Spinal cord (tissue), 10 donors: ENCODE results near the gene ZNF30. TPM values are rescaled to one million over a fixed set of nuclear protein-coding genes. Genes with fewer than 3 reads are reported as not detected.
"Not testable (repeated sequence)": the region's sequence is repeated elsewhere in the genome, so short reads cannot be mapped to it uniquely, and the experiment has no call there.

ENCODE experiments used
- DNase-seq, 6 donors: peaks; one replicate each; pipeline versions ENCODE4 v3.0.0 to v3.0.0-alpha.2; 2013 to 2015; ENCODE audit warnings: low spot score in 6 of 6, low read depth in 4 of 6
- H3K27ac ChIP-seq: one replicate; pipeline ENCODE4 v1.5.1; 2013; ENCODE audit warnings: low read depth, low read length, control low read depth
- H3K27me3 ChIP-seq: one replicate; pipeline ENCODE4 v1.6.1; 2013; ENCODE audit warnings: low read length; ENCODE audit not compliant: control insufficient read depth, insufficient read depth
- H3K36me3 ChIP-seq: one replicate; pipeline ENCODE4 v1.6.1; 2013; ENCODE audit warnings: low read length; ENCODE audit not compliant: control insufficient read depth, insufficient read depth
- H3K4me1 ChIP-seq: one replicate; pipeline ENCODE4 v1.6.1; 2013; ENCODE audit warnings: low read length; ENCODE audit not compliant: control insufficient read depth, insufficient read depth
- H3K4me3 ChIP-seq: one replicate; pipeline ENCODE4 v1.5.1; 2013; ENCODE audit warnings: low read depth, low read length, control low read depth
- H3K9me3 ChIP-seq: one replicate; pipeline ENCODE4 v1.6.1; 2013; ENCODE audit warnings: low read length; ENCODE audit not compliant: control insufficient read depth, insufficient read depth
- WGBS: methylation state at CpG from one replicate; pipeline ENCODE4 v1.1.5; 2013; ENCODE audit warnings: missing lambda C conversion rate; ENCODE audit not compliant: insufficient coverage; 5-methylcytosine and 5-hydroxymethylcytosine counted together
- polyA plus RNA-seq, 2 donors: library from polyadenylated mRNA; unstranded; fragments of 120-200 nt; gene quantifications; one replicate each; pipeline ENCODE4 v1.2.1, GENCODE V29; 2013; ENCODE audit not compliant: insufficient read length in 2 of 2
- total RNA-seq, 2 donors: library from RNA; depleted of rRNA in 1 of 2; stranded (reverse); fragments of 120-200 nt in 1 of 2; fragments of >200 nt in 1 of 2; gene quantifications; one replicate each; pipeline versions ENCODE4 v1.2.3 to v1.2.4, GENCODE V29; 2013 to 2014
- donor health status: healthy.

The ZNF30 gene
- total and polyA plus RNA-seq, 4 donors, result 7.5 to 11.7 (median 9.6) TPM

GRCh38 chr19:34918190-34918589 is 8.5 kb upstream of the ZNF30 start:
- 86% methylated on average over 2 of the region's 2 CpGs for WGBS
- Histone ChIP-seq H3K36me3 (no peaks in the 10 kb centered on the region), H3K9me3 (no peaks in the 10 kb centered on the region), H3K4me3 (no peak overlapping the region), H3K27me3 (no peaks in the 10 kb centered on the region), H3K4me1 (no peaks in the 10 kb centered on the region), H3K27ac (no peak overlapping the region)
- DNase-seq, result no peak

- WGBS, result 86% methylated on average over 2 of the region's 8 CpGs
- not testable (repeated sequence) for H3K9me3 ChIP-seq, H3K27ac ChIP-seq
Observed at GRCh38 chr19:34920090-34920786, 6.5 kb upstream of the ZNF30 start.

GRCh38 chr19:34925278-34925855 is 1.3 kb upstream of the ZNF30 start:
- Histone ChIP-seq H3K9me3 (peaks cover 1% of the 10 kb centered on the region), H3K27ac (no peak overlapping the region), H3K36me3 (peaks cover under 1% of the 10 kb centered on the region), H3K4me1 (peaks cover 4% of the 10 kb centered on the region), H3K27me3 (no peaks in the 10 kb centered on the region), H3K4me3 (no peak overlapping the region)
- 95% methylated on average over 13 of the region's 15 CpGs for WGBS
- DNase-seq, result no peak

More at GRCh38 chr19:34920090-34920786, 6.5 kb upstream of the ZNF30 start:
- not testable (repeated sequence) for H3K27me3 ChIP-seq, H3K36me3 ChIP-seq, H3K4me3 ChIP-seq, H3K4me1 ChIP-seq, DNase-seq

- Histone ChIP-seq H3K27ac (no peak overlapping the region), H3K27me3 (no peaks in the 10 kb centered on the region), H3K36me3 (peaks cover 3% of the 10 kb centered on the region), H3K9me3 (peaks cover 1% of the 10 kb centered on the region), H3K4me1 (peaks cover 4% of the 10 kb centered on the region), H3K4me3 (peak overlapping the region; percentile 66)
- no CpG with 5 or more reads among the region's 3 CpGs for WGBS
- no peak for DNase-seq
Observed at GRCh38 chr19:34926361-34926684, 380 bp upstream of the ZNF30 start.

GRCh38 chr19:34932494-34932893 is 5.8 kb downstream of the ZNF30 start:
- no peaks in the 10 kb centered on the region for H3K9me3 ChIP-seq
- WGBS, result 100% methylated on average over 4 of the region's 6 CpGs
- H3K4me3 ChIP-seq, result no peak overlapping the region
- peaks cover 4% of the 10 kb centered on the region for H3K4me1 ChIP-seq
- H3K36me3 ChIP-seq, result peaks cover 31% of the 10 kb centered on the region
- no peaks in the 10 kb centered on the region for H3K27me3 ChIP-seq
- H3K27ac ChIP-seq, result no peak overlapping the region
- no peak for DNase-seq

- H3K4me1 ChIP-seq, result no peaks in the 10 kb centered on the region
- H3K9me3 ChIP-seq, result no peaks in the 10 kb centered on the region
- no peak overlapping the region for H3K4me3 ChIP-seq
- no peak overlapping the region for H3K27ac ChIP-seq
- peaks cover 30% of the 10 kb centered on the region for H3K36me3 ChIP-seq
- no peak for DNase-seq
- H3K27me3 ChIP-seq, result no peaks in the 10 kb centered on the region
- WGBS, result 98% methylated on average over 3 of the region's 4 CpGs
Observed at GRCh38 chr19:34936184-34936583, 9.5 kb downstream of the ZNF30 start.

- DNase-seq, result no peak
- Histone ChIP-seq H3K4me3 (no peak overlapping the region), H3K4me1 (no peaks in the 10 kb centered on the region), H3K9me3 (no peaks in the 10 kb centered on the region), H3K36me3 (peaks cover 30% of the 10 kb centered on the region), H3K27me3 (no peaks in the 10 kb centered on the region), H3K27ac (no peak overlapping the region)
- 99% methylated on average over 7 of the region's 10 CpGs for WGBS
Observed at GRCh38 chr19:34938886-34939285, 12.2 kb downstream of the ZNF30 start.

GRCh38 chr19:34943861-34944573 is 17.3 kb downstream of the ZNF30 start:
- Histone ChIP-seq H3K36me3 (peaks cover 12% of the 10 kb centered on the region), H3K27ac (no peak overlapping the region), H3K9me3 (no peaks in the 10 kb centered on the region), H3K4me3 (no peak overlapping the region), H3K27me3 (no peaks in the 10 kb centered on the region), H3K4me1 (no peaks in the 10 kb centered on the region)
- WGBS, result 96% methylated on average over 7 of the region's 13 CpGs
- no peak for DNase-seq

GRCh38 chr19:34953092-34953491 is 26.4 kb downstream of the ZNF30 start:
- Histone ChIP-seq H3K27ac (no peak overlapping the region), H3K9me3 (peaks cover 19% of the 10 kb centered on the region), H3K4me3 (no peak overlapping the region), H3K36me3 (peaks cover 17% of the 10 kb centered on the region), H3K27me3 (no peaks in the 10 kb centered on the region), H3K4me1 (no peaks in the 10 kb centered on the region)
- DNase-seq, result no peak
